Stimulated activated CD4-positive, alpha-beta T cell treated with anti-CD3 and anti-CD28 coated beads, Interleukin-15, amount 100 ng/mL, for 1 hour (primary cell): ENCODE data around the gene RNF223.

Experiments
- DNase-seq, 2 donors: peaks; one replicate each; pipeline ENCODE4 v3.0.0-alpha.2; 2020; ENCODE audit warnings: low read depth in 1 of 2, low spot score in 1 of 2

RNF223 gene

GRCh38 chr1:1073743-1074587, at the start of gene RNF223:
TSS of gene RNF223 (minus strand) at chr1:1074306. CDS start at chr1:1072566, 1,740 bp downstream.
- DNase-seq, result no peak

GRCh38 chr1:1122981-1123480, 48.9 kb upstream of the RNF223 start:
- no peak for DNase-seq

DNA sequence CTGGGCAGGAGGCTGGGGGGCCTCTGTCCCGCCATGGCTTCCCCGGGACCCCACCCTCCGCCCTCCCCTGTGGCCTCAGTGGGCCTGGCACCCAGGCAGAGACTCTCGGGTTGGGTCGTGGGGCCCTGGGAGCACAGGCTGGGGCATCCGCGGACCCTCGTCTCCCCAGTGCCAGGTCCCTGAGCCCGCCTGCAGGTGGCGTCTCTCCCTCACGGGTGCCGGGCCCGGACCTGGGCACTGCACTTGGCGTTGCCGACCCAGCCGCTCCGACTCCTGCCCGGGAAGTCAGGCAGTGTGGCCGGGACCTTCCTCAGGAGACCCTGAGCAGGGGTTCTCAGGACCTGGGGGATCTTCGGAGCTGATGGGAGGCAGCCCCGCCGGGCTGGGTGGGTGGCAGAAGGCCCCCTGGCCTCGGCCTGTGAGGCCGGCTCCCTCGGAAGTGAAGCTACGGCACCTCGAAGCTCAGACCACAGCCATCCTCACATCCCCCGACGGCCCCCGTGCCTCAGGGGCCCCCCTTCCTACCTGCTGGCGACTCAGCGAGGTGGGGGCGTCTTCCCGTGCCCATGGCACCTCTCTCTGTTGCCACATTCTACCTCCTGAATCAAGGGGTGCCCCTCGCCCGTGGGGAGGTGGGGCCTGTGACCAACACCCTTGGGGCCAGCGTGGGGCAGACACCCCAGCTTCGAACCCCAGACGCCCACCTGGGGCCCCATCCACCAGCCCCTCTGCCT, 48.1 kb upstream of the RNF223 start:
- DNase-seq, result peak; percentile 79 to 80

DNA sequence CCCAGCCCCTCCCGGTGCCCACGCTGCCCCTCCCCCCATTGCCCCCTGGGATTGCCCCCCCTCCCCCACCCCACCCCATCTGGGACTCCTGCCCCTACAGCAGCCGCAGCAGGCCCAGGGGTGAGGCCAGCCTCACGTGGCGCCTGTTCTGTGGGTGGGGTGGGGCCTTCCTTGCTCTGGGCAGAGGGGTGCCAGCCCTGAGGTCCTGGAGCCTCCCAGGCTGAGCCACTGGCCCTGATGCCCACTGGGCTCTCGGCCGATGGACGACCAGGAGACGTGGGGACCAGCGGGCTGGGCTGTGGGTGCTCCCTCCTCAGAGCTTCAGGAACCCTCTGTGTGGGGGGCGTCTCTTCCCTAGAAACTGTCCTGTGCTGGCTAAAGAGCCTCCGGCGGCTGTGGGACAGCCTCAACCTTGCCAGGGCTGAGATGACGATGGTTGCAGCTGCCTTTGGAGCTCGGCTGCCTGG, 47.5 kb upstream of the RNF223 start:
- DNase-seq, result no peak

DNA sequence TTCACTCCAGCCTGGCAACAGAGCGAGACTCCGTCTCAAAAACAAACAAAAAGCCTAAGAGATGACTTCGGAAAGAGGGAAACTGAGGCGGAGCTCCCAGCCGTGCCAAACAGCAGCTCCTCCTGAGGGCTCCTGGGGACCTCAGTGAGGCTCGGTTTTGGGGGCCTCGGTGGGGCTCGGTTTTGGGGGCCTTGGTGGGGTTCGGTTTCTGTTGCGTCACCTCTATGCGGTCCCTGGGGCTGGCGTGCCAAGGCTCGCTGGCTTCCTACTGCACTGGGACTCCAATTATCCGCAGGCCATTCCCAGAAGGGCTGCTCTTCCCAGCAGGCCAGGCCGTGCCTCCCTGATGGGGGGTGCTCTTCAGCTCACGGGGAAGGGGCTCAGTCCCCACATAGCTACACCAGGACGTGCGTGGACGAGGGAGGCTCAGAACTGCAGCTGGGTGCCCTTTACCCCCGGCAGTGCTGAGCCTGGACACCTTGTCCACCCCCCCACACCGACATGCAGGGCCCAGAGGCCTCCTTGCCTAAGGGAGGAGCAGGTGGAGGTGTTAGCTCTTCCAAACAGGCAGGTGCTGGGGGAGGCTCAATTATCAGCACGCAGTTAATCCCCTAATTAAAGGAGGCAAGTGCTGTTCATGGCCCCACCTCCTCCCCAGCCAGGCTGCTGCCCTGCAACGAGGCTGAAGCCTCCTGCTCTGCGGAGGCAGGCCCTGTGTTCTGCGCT, 46.9 kb upstream of the RNF223 start:
- DNase-seq, result no peak

DNA sequence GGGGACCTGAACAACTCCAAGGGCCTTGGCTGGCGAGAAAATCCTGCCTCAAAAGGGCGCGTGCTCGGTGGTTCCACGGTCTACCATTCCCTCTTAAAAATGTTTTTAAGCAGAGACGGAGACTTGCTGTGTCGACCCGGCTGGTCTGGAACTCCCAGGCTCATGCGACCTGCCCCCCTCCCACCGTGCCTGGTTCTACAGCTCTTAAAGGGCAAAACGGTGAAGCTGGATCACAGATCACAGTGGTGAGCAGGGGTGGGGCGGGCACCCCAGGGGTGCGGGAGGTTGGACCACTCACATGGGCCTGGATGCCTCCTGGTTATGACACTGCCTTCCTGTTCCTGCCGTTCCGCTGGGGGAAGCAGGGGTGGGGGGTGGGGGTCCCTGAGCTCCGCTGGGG, 46.0 kb upstream of the RNF223 start:
- no peak for DNase-seq

DNA sequence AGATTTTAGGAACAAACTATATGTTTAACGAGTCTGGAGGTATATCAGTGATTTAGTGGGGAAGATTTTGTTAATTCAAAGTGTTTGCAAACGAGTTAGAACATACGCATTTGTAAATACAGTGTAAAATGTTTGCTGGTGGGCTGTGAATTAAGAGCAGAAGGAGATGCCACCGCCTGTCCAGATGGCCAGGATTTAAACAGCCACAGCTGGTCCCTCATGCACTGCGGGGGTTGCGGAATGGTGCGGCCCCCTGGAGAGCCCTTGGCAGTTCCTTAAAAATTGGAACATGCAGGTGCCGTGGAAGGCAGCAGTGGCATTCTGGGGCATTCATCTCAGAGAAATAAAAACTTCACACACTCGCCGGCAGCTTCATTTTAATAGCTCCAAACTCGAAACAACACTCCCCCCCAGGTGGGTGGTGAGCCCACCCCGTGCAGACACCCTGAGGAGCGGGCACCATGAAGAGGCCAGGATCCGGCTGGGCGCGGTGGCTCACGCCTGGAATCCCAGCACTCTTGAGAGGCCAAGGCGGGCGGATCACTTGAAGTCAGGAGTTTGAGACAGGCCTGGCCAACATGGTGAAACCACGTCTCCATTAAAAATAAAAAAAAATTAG, 45.3 kb upstream of the RNF223 start:
- DNase-seq, result no peak

DNA sequence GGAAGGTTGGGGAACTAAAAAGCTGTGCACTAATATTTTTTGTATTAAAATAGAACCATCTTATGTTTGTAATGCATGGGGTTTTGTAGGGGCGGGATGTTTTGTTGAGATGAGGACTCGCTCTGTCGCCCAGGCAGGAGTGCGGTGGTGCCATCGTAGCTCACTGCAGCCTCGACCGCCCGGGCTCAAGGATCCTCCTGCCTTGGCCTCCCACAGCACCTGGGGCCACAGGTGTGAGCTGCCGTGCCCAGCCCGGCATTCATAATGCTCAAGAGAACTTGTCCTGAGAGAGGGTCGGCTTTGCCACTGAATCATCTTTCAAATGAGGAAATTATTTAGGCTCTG, 44.7 kb upstream of the RNF223 start:
- no peak for DNase-seq

DNA sequence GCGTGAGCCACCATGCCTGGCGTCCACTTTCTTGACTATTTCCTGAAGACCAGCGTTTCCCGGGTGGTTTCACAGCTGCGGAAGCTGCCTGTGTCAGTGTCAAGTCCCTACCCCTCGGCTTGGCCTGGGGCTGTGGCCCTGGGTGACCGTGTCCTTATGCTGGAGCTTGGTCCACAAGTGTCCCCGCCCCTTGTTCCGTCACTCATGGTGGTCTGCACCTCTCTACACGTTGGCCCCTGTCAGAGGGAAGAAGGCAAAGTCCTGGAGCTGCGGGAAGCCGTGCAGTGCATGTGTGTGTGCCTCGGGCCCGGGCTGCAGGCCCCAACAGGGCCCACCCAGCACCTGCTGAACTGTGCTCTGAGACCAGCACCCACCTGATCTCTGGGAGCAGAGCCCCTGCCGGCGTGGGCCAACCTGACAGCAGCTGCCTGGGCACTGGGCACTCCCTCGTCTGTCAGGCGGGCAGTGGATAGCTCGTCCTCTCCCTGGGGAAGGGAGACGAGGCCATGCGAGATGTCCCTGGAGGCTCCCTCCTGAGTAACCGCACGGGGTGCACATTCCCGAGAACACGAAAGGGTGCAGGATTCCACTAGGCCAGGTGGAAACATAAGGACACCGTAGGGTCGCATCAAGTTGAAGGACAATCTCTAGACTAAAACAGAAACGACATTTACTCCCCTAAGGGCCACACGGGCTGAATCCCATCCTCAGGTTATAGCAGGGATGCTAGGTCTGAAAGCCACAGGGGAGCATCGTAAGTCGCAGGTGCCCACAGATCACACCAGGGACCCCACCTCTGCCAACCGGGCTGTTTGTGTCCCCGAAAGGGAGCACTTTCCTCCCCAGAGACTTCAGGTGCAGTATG, 44.1 kb upstream of the RNF223 start:
- DNase-seq, result no peak

DNA sequence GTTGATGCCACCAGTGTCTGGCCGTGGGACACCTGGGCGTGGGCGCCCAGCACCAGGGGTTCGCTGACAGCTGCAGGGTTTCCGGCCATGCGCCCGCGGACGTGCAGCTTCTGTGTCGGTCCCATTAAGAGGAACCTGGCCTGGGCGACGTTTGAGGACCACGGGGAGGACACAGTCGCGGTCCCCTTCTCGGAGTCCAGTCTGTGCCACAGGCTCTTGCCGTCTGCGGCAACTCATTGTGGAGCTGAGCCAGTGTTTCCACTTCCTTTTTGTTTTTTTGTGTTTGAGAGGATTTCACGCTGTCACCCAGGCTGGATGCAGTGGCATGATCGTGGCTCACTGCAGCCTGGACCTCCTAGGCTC, 43.3 kb upstream of the RNF223 start:
- no peak for DNase-seq

GRCh38 chr1:1116701-1117468, 42.8 kb upstream of the RNF223 start:
- DNase-seq, result no peak

- DNase-seq, result peak; percentile 99
Measured at GRCh38 chr1:1115786-1116700, 41.9 kb upstream of the RNF223 start, which contains the start of gene C1orf159. TSS of gene C1orf159 (minus strand) at chr1:1116089. CDS start at chr1:1091543, 24,546 bp downstream.

DNA sequence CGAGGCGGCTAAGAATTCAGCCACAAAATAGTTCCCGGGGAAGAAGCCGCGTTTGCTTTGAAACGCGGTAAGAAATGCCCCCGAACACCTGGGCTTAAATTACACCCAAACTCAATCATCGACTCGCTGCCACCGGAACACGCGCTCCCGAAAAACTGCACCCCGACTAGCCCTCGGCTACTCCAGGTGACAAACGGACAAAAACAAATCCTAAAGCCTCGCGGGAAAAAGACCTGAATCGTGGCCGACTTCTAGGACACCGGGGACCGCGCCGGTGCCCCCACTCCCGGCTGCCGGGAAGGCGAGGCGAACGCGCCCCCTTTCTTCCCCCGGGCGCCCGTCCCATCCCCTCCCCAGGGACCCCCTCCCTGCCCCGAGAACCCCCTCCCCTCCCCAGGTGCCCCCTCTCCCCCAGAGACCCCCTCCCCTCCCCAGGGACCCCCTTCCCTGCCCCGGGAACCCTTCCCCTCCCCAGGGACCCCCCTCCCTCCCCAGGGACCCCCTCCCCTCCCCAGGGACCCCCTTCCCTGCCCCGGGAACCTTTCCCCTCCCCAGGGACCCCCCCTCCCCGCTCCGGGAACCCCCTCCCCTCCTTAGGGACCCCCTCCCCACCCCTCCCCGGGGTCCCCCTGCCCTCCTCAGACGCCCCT, 41.2 kb upstream of the RNF223 start:
- DNase-seq, result no peak

DNA sequence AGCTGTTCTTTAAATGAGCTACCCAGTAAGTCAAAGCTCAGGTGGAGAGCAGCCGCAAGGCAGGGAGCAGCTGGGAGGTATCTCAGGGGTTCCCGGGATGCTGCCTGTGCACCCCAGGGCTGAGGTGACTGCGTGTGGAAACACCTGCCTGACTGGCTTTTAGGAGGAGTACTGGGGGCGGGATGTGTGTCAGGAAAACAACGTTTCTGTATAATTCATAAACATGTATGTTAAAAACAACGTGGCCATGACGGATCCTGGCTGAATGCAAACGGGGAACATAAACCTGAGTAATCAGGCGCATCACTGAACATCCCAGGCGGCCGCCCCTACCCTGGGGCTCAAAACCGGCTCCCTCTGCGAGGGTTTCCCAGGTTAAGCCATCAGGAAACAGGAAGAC, 40.3 kb upstream of the RNF223 start:
- no peak for DNase-seq

- DNase-seq, result no peak
Measured at GRCh38 chr1:1112237-1112985, 38.3 kb upstream of the RNF223 start.

GRCh38 chr1:1111516-1112236, 37.6 kb upstream of the RNF223 start:
- no peak for DNase-seq
